ENCODE results near the gene PRSS21. TPM values are rescaled to one million over a fixed set of nuclear protein-coding genes. Genes with fewer than 3 reads are reported as not detected.

The PRSS21 gene
- total and polyA plus RNA-seq, 10 of the 15 experiments (the other 5 are each of a cell fraction or from before 2014, with no cell fraction given), result 5.3 to 73.4 (median 40.1) TPM; not detected in 1

DNA sequence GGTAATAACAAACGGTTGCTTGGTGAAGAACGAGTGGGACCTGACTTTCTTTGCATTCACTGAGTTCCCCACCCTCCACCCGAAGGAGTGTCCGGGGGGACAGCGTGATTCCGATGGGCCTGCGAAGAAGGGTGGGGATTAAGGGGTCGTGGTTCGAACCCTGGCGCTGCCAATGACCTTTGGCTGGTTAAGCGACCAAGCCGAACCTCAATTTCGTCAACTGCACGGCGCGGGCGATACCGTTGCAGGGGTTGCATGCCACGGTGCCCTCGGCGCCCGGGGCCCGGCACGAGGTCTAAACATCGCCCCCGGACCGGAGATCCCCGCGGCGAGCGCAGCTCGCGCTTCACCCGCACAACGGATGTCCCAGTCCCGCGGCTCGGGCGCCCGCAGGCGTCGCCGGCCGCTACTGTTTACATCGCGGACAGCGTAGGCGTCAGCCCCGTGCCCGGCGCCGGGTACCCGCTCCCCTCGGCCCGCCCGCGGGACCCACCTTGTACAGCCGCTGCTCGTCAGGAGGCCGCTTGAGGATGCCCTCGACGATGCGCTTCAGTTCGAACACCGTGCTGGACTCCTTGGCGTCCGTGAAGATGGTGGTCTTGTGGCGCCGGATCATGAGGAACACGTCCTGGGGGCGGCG lies 40.4 kb upstream of the PRSS21 start (continued):
- TF ChIP-seq SPI1 (IDR thresholded peaks at IDR 0.05; ENCODE audit: borderline replicate concordance, insufficient read depth, low read depth, low read length), result no peak
- no peak for TF ChIP-seq REST (IDR thresholded peaks at IDR 0.05; ENCODE audit: low read depth, low read length)
- TF ChIP-seq, protein P1, sequence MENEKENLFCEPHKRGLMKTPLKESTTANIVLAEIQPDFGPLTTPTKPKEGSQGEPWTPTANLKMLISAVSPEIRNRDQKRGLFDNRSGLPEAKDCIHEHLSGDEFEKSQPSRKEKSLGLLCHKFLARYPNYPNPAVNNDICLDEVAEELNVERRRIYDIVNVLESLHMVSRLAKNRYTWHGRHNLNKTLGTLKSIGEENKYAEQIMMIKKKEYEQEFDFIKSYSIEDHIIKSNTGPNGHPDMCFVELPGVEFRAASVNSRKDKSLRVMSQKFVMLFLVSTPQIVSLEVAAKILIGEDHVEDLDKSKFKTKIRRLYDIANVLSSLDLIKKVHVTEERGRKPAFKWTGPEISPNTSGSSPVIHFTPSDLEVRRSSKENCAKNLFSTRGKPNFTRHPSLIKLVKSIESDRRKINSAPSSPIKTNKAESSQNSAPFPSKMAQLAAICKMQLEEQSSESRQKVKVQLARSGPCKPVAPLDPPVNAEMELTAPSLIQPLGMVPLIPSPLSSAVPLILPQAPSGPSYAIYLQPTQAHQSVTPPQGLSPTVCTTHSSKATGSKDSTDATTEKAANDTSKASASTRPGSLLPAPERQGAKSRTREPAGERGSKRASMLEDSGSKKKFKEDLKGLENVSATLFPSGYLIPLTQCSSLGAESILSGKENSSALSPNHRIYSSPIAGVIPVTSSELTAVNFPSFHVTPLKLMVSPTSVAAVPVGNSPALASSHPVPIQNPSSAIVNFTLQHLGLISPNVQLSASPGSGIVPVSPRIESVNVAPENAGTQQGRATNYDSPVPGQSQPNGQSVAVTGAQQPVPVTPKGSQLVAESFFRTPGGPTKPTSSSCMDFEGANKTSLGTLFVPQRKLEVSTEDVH (IDR thresholded peaks at IDR 0.05; ENCODE audit: low read depth, partially characterized antibody), result no peak

All from GM12878 (cell line).